ENCODE measurements around the gene RNF39. TPM values are rescaled to one million over a fixed set of nuclear protein-coding genes. Genes with fewer than 3 reads are reported as not detected.
"Not testable (repeated sequence)": the region's sequence is repeated elsewhere in the genome, so short reads cannot be mapped to it uniquely, and the experiment has no call there.

The RNF39 gene
- total RNA-seq, 4 donors from 2014 or later, result 0.80 TPM; not detected in 3

- Histone ChIP-seq H3K27me3 (no peaks in the 10 kb centered on the region), H3K27ac (no peak overlapping the region), H3K4me3 (no peak overlapping the region), H3K9me3 (no peaks in the 10 kb centered on the region), H3K4me1 (no peaks in the 10 kb centered on the region), H3K36me3 (no peaks in the 10 kb centered on the region)
- TF ChIP-seq CTCF (IDR thresholded peaks at IDR 0.05) (peak in 4 of 6 experiments; percentile 28 to 49 (median 44)), POLR2A (IDR thresholded peaks at IDR 0.05) (no peak)
- no peak for DNase-seq
Measured at GRCh38 chr6:30037182-30037788, 38.3 kb downstream of the RNF39 start.

- no peaks in the 10 kb centered on the region for H3K4me1 ChIP-seq
- TF ChIP-seq CTCF (IDR thresholded peaks at IDR 0.05), result no peak
- TF ChIP-seq POLR2A (IDR thresholded peaks at IDR 0.05), result no peak
- no peaks in the 10 kb centered on the region for H3K27me3 ChIP-seq
- no peak overlapping the region for H3K27ac ChIP-seq
- H3K36me3 ChIP-seq, result no peaks in the 10 kb centered on the region
- no peak for DNase-seq
- H3K9me3 ChIP-seq, result no peaks in the 10 kb centered on the region
- no peak overlapping the region for H3K4me3 ChIP-seq
Measured at GRCh38 chr6:30035784-30036183, 39.8 kb downstream of the RNF39 start.

GRCh38 chr6:30033440-30033839 lies 42.1 kb downstream of the RNF39 start:
- not testable (repeated sequence) for DNase-seq, H3K27me3 ChIP-seq, H3K9me3 ChIP-seq

GRCh38 chr6:30031381-30031780 lies 44.2 kb downstream of the RNF39 start:
- H3K27me3 ChIP-seq, result no peaks in the 10 kb centered on the region
- H3K36me3 ChIP-seq, result no peaks in the 10 kb centered on the region
- TF ChIP-seq CTCF (IDR thresholded peaks at IDR 0.05), result no peak
- no peak for TF ChIP-seq POLR2A (IDR thresholded peaks at IDR 0.05)
- H3K27ac ChIP-seq, result no peak overlapping the region
- H3K4me1 ChIP-seq, result no peaks in the 10 kb centered on the region
- no peaks in the 10 kb centered on the region for H3K9me3 ChIP-seq
- H3K4me3 ChIP-seq, result no peak overlapping the region
- no peak for DNase-seq

More at GRCh38 chr6:30033440-30033839, 42.1 kb downstream of the RNF39 start:
- H3K27ac ChIP-seq, H3K4me1 ChIP-seq, H3K4me3 ChIP-seq, H3K36me3 ChIP-seq: not testable (repeated sequence)

GRCh38 chr6:30029588-30029987 lies 46.0 kb downstream of the RNF39 start:
- Histone ChIP-seq H3K27ac (no peak overlapping the region), H3K4me3 (no peak overlapping the region), H3K27me3 (no peaks in the 10 kb centered on the region), H3K4me1 (no peaks in the 10 kb centered on the region), H3K9me3 (no peaks in the 10 kb centered on the region), H3K36me3 (no peaks in the 10 kb centered on the region)
- no peak for DNase-seq
- TF ChIP-seq CTCF (IDR thresholded peaks at IDR 0.05) (no peak), POLR2A (IDR thresholded peaks at IDR 0.05) (no peak)

GRCh38 chr6:30025186-30025585 lies 50.4 kb downstream of the RNF39 start:
- Histone ChIP-seq H3K4me3 (no peak overlapping the region), H3K36me3 (no peaks in the 10 kb centered on the region), H3K27ac (no peak overlapping the region), H3K27me3 (no peaks in the 10 kb centered on the region), H3K9me3 (no peaks in the 10 kb centered on the region), H3K4me1 (no peaks in the 10 kb centered on the region)
- no peak for DNase-seq
- TF ChIP-seq CTCF (IDR thresholded peaks at IDR 0.05) (no peak), POLR2A (IDR thresholded peaks at IDR 0.05) (no peak)

- H3K4me1 ChIP-seq, H3K4me3 ChIP-seq, H3K36me3 ChIP-seq, H3K27me3 ChIP-seq, DNase-seq, H3K9me3 ChIP-seq, H3K27ac ChIP-seq: not testable (repeated sequence)
Measured at GRCh38 chr6:30022712-30023111, 52.9 kb downstream of the RNF39 start.
